GM06990 (cell line): Measurements from ENCODE around the gene B9D1.

Experiments
- DNase-seq: peaks from one replicate; pipeline ENCODE4 v3.0.0-alpha.2; 2011; ENCODE audit not compliant: insufficient read length; ENCODE audit errors: extremely low read depth
- H3K27me3 ChIP-seq: replicated peaks from 2 replicates; pipeline ENCODE4 v1.6.0; 2011; ENCODE audit warnings: low read length; ENCODE audit not compliant: control insufficient read depth, insufficient read depth
- H3K36me3 ChIP-seq: 2 replicates; pipeline ENCODE4 v1.5.1; 2011; ENCODE audit warnings: low read length; ENCODE audit not compliant: control insufficient read depth, insufficient read depth
- H3K4me3 ChIP-seq: replicated peaks from 2 replicates; pipeline ENCODE4 v1.5.1; 2011; ENCODE audit warnings: low read depth, mild to moderate bottlenecking, control low read depth, low read length
- CTCF ChIP-seq: IDR thresholded peaks from 2 replicates; pipeline ENCODE4 v1.5.1; 2011; ENCODE audit warnings: low read length, control low read depth, mild to moderate bottlenecking, inconsistent platforms; ENCODE audit not compliant: insufficient read depth, poor library complexity, severe bottlenecking

The B9D1 gene

DNA sequence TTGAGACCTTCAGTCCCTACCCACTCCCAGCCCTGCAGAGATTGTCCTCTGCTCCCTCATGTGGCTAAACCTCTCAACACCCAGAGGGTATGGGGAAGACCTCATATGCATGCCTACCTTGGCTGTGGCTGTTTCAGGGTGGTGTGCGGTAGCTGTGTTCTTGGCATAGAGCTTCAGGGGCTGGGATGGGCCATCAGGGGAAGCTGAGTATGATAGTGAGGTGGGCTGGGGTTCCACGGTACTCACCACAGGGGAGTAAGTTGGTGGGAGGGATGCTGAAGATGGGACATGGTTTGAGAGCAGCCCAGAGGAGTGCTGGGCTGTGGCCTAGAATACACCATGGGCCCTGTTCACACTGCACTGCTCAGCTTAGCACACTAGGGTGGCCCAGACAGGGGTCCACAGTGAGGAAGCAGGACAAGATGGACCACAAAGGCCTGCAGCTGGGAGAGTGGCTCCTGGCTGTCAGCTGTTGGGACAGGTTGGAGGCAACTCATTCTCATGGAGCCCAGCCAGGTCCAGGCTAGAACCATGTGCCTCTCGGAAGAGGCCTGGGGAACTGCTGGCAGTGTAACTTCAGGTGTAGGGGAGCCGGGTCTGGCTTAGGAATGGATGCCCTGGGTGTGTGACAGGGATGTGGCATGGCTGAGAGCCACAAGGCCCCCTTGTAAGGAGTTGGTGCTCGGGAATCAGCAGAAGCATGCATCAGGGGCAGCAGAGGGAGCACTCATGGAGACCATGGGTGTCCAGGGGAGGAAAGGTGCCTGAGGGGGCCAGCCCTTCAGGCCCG lies 21.4 kb upstream of the B9D1 start:
- H3K36me3 ChIP-seq, result peaks cover 34% of the 10 kb centered on the region
- no peaks in the 10 kb centered on the region for H3K27me3 ChIP-seq
- H3K4me3 ChIP-seq, result no peak overlapping the region
- TF ChIP-seq CTCF, result no peak
- DNase-seq, result no peak

GRCh38 chr17:19382531-19383444 lies 20.3 kb upstream of the B9D1 start:
- TF ChIP-seq CTCF, result no peak
- H3K4me3 ChIP-seq, result no peak overlapping the region
- no peaks in the 10 kb centered on the region for H3K27me3 ChIP-seq
- peaks cover 34% of the 10 kb centered on the region for H3K36me3 ChIP-seq
- DNase-seq, result no peak

- no peaks in the 10 kb centered on the region for H3K27me3 ChIP-seq
- H3K4me3 ChIP-seq, result no peak overlapping the region
- TF ChIP-seq CTCF, result no peak
- H3K36me3 ChIP-seq, result peaks cover 34% of the 10 kb centered on the region
- no peak for DNase-seq
Measured at GRCh38 chr17:19381741-19382444, 19.4 kb upstream of the B9D1 start.

DNA sequence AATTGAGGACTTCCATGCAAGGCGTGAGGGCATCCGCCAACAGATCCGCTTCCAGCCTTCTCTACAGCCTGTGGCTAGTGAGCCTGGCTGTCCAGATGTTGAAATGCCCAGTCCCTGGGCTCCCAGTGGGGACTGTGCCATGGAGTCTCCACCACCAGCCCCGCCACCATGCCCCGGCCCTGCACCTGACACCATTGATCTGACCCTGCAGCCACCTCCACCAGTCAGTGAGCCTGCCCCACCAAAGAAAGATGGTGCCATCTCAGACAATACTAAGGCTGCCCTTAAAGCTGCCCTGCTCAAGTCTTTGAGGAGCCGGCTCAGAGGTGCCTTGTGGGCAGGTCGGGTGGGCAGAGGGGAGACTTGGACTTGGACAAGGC lies 18.8 kb upstream of the B9D1 start:
- no peak for DNase-seq
- Histone ChIP-seq H3K4me3 (no peak overlapping the region), H3K36me3 (peaks cover 34% of the 10 kb centered on the region), H3K27me3 (no peaks in the 10 kb centered on the region)
- TF ChIP-seq CTCF, result no peak

DNA sequence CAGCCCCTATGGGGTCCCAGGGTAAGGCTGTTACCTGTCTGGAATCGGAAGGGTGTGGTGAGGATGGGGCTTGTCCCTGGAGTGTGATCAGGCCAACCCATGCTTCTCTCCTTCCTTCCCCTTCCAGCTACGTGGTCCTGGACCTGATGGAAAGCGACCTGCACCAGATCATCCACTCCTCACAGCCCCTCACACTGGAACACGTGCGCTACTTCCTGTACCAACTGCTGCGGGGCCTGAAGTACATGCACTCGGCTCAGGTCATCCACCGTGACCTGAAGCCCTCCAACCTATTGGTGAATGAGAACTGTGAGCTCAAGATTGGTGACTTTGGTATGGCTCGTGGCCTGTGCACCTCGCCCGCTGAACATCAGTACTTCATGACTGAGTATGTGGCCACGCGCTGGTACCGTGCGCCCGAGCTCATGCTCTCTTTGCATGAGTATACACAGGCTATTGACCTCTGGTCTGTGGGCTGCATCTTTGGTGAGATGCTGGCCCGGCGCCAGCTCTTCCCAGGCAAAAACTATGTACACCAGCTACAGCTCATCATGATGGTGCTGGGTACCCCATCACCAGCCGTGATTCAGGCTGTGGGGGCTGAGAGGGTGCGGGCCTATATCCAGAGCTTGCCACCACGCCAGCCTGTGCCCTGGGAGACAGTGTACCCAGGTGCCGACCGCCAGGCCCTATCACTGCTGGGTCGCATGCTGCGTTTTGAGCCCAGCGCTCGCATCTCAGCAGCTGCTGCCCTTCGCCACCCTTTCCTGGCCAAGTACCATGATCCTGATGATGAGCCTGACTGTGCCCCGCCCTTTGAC lies 18.2 kb upstream of the B9D1 start:
- no peak overlapping the region for H3K4me3 ChIP-seq
- H3K27me3 ChIP-seq, result no peaks in the 10 kb centered on the region
- TF ChIP-seq CTCF, result no peak
- H3K36me3 ChIP-seq, result peaks cover 34% of the 10 kb centered on the region
- DNase-seq, result no peak
